Measurements from ENCODE around the gene DYRK3.
"Not testable (repeated sequence)": the region's sequence is repeated elsewhere in the genome, so short reads cannot be mapped to it uniquely, and the experiment has no call there.

Gene DYRK3

GRCh38 chr1:206631085-206631509, 4.2 kb upstream of the DYRK3 start:
- peak; percentile 90 for DNase-seq (ENCODE audit: low spot score)

- DNase-seq (ENCODE audit: low spot score) = peak; percentile 63
Observed at GRCh38 chr1:206633708-206634121, 1.6 kb upstream of the DYRK3 start.

- DNase-seq (ENCODE audit: low spot score) = peak; percentile 71
Observed at GRCh38 chr1:206634365-206635079, 814 bp upstream of the DYRK3 start.

GRCh38 chr1:206635978-206636345, 626 bp downstream of the DYRK3 start:
- DNase-seq (ENCODE audit: low spot score) = no peak

GRCh38 chr1:206636671-206637070, 1.3 kb downstream of the DYRK3 start:
- no peak for DNase-seq (ENCODE audit: low spot score)

GRCh38 chr1:206637605-206638004, 2.3 kb downstream of the DYRK3 start:
- no peak for DNase-seq (ENCODE audit: low spot score)

GRCh38 chr1:206642074-206642473, 6.7 kb downstream of the DYRK3 start:
- DNase-seq (ENCODE audit: low spot score) = not testable (repeated sequence)

GRCh38 chr1:206643118-206643698, 7.9 kb downstream of the DYRK3 start:
- DNase-seq (ENCODE audit: low spot score) = no peak

- DNase-seq (ENCODE audit: low spot score) = no peak
Observed at GRCh38 chr1:206646504-206646903, 11.2 kb downstream of the DYRK3 start.

- DNase-seq (ENCODE audit: low spot score) = no peak
Observed at GRCh38 chr1:206647224-206647623, 11.9 kb downstream of the DYRK3 start.

GRCh38 chr1:206649261-206649921, 14.1 kb downstream of the DYRK3 start:
- no peak for DNase-seq (ENCODE audit: low spot score)

GRCh38 chr1:206651014-206651413, 15.7 kb downstream of the DYRK3 start:
- no peak for DNase-seq (ENCODE audit: low spot score)

- DNase-seq (ENCODE audit: low spot score) = no peak
Observed at GRCh38 chr1:206651958-206652890, 16.9 kb downstream of the DYRK3 start.

GRCh38 chr1:206653715-206654459, 18.6 kb downstream of the DYRK3 start:
- no peak for DNase-seq (ENCODE audit: low spot score)

GRCh38 chr1:206654828-206655227, 19.5 kb downstream of the DYRK3 start:
- no peak for DNase-seq (ENCODE audit: low spot score)

GRCh38 chr1:206655471-206655882, 20.1 kb downstream of the DYRK3 start:
- no peak for DNase-seq (ENCODE audit: low spot score)

- no peak for DNase-seq (ENCODE audit: low spot score)
Observed at GRCh38 chr1:206656936-206657335, 21.6 kb downstream of the DYRK3 start.

- DNase-seq (ENCODE audit: low spot score) = no peak
Observed at GRCh38 chr1:206657751-206658150, 22.4 kb downstream of the DYRK3 start.

- DNase-seq (ENCODE audit: low spot score) = peak; percentile 76
Observed at GRCh38 chr1:206658264-206658980, 23.1 kb downstream of the DYRK3 start.

- DNase-seq (ENCODE audit: low spot score) = no peak
Observed at GRCh38 chr1:206658981-206659273, 23.6 kb downstream of the DYRK3 start.

GRCh38 chr1:206660136-206660535, 24.8 kb downstream of the DYRK3 start:
- DNase-seq (ENCODE audit: low spot score) = no peak
